NCI-H748 treated with DMSO at 0.1 percent for 48 hours (cell line): ENCODE measurements around the gene RETREG2.

Source experiments
- DNase-seq: peaks from one replicate; lab custom pipeline; 2025; lab: John Stamatoyannopoulos, UW

The RETREG2 gene

GRCh38 chr2:219177552-219178376 lies at the start of gene RETREG2:
Gene RETREG2 (plus strand): TSS chr2:219178275. CDS start chr2:219178353, 78 bp downstream.
- peak; percentile 85 for DNase-seq

GRCh38 chr2:219128396-219128795 lies 49.7 kb upstream of the RETREG2 start:
- DNase-seq, result no peak

- no peak for DNase-seq
These were observed 48.5 kb upstream of the RETREG2 start for GRCh38 chr2:219129589-219129988.

- DNase-seq, result no peak
These were observed 46.7 kb upstream of the RETREG2 start for GRCh38 chr2:219131327-219131726.

GRCh38 chr2:219131744-219132143 lies 46.3 kb upstream of the RETREG2 start:
- no peak for DNase-seq

- DNase-seq, result no peak
These were observed 44.1 kb upstream of the RETREG2 start for GRCh38 chr2:219133976-219134375.

- no peak for DNase-seq
These were observed 37.4 kb upstream of the RETREG2 start for GRCh38 chr2:219140722-219141121.

- no peak for DNase-seq
These were observed 35.7 kb upstream of the RETREG2 start for GRCh38 chr2:219142329-219142728.

- DNase-seq, result no peak
These were observed 28.4 kb upstream of the RETREG2 start for GRCh38 chr2:219149667-219150066.

GRCh38 chr2:219155054-219155644 lies 22.9 kb upstream of the RETREG2 start:
- peak; percentile 69 for DNase-seq

GRCh38 chr2:219157396-219157795 lies 20.7 kb upstream of the RETREG2 start:
- DNase-seq, result no peak

GRCh38 chr2:219158025-219158424 lies 20.1 kb upstream of the RETREG2 start:
- DNase-seq, result no peak

GRCh38 chr2:219158586-219158985 lies 19.5 kb upstream of the RETREG2 start:
- no peak for DNase-seq

GRCh38 chr2:219159771-219160185 lies 18.3 kb upstream of the RETREG2 start:
- DNase-seq, result no peak

- DNase-seq, result peak; percentile 85
These were observed 17.7 kb upstream of the RETREG2 start, which contains the start of gene NHEJ1 for GRCh38 chr2:219160186-219161017. Gene NHEJ1 (minus strand): TSS chr2:219160815. CDS start chr2:219158362, 2,453 bp downstream.

GRCh38 chr2:219161097-219161496 lies 17.0 kb upstream of the RETREG2 start:
- no peak for DNase-seq

GRCh38 chr2:219163156-219163555 lies 14.9 kb upstream of the RETREG2 start:
- no peak for DNase-seq

GRCh38 chr2:219165058-219165911 lies 12.8 kb upstream of the RETREG2 start:
- DNase-seq, result no peak

- DNase-seq, result no peak
These were observed 10.1 kb upstream of the RETREG2 start for GRCh38 chr2:219167997-219168396.

GRCh38 chr2:219168526-219168925 lies 9.5 kb upstream of the RETREG2 start:
- no peak for DNase-seq

GRCh38 chr2:219168932-219169331 lies 9.1 kb upstream of the RETREG2 start:
- no peak for DNase-seq
